ENCODE data around the gene HSFX1.
"Not testable (repeated sequence)": the region's sequence is repeated elsewhere in the genome, so short reads cannot be mapped to it uniquely, and the experiment has no call there.

The HSFX1 gene, protein sequence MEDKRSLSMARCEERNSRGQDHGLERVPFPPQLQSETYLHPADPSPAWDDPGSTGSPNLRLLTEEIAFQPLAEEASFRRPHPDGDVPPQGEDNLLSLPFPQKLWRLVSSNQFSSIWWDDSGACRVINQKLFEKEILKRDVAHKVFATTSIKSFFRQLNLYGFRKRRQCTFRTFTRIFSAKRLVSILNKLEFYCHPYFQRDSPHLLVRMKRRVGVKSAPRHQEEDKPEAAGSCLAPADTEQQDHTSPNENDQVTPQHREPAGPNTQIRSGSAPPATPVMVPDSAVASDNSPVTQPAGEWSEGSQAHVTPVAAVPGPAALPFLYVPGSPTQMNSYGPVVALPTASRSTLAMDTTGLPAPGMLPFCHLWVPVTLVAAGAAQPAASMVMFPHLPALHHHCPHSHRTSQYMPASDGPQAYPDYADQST

GRCh38 chrX:149773768-149774167 lies at the start of gene HSFX1:
HSFX1 (plus strand) TSS chrX:149774068; CDS start chrX:149774682, 614 bp downstream.
- DNase-seq: not testable (repeated sequence)

DNA sequence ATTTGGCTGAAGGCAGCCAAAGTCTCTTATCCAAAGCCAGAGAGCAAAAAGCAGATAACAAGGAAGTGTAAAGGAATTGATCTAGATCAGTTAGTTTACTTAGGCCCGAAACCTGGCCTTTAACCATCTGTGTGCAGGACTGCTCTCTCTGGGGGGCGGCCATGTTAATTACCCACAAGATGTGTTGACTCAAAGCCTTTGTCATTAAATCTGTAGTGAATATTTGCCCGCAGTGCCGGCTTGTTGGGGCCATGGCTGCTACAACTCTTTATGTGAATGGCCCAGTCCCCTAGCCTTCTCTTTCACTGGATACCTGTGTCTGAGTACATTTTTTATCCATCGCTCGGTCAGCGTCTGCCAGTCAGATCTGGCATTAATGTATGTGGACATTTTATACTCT lies 46.6 kb upstream of the HSFX1 start:
- DNase-seq: not testable (repeated sequence)

DNA sequence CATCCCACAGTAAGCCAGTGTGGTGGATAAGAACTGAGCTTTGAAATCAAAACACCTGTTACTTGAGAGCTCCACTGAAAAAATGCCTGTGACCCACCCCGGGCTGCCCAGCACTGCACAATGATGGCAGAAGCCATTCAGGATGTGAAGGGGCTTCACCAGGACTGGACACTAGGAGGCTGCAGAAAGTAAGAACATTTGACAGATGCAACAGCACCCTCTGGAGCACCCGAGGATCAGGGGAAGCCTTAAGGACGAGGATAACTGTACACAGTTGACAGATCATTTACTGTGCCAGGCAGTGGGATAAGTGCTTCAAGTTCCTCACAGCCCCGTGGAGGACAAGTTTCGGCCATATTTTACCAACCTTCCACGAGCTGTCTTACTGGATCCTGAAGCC lies 31.6 kb upstream of the HSFX1 start:
- not testable (repeated sequence) for DNase-seq

GRCh38 chrX:149746390-149747007 lies 27.4 kb upstream of the HSFX1 start:
- not testable (repeated sequence) for DNase-seq

DNA sequence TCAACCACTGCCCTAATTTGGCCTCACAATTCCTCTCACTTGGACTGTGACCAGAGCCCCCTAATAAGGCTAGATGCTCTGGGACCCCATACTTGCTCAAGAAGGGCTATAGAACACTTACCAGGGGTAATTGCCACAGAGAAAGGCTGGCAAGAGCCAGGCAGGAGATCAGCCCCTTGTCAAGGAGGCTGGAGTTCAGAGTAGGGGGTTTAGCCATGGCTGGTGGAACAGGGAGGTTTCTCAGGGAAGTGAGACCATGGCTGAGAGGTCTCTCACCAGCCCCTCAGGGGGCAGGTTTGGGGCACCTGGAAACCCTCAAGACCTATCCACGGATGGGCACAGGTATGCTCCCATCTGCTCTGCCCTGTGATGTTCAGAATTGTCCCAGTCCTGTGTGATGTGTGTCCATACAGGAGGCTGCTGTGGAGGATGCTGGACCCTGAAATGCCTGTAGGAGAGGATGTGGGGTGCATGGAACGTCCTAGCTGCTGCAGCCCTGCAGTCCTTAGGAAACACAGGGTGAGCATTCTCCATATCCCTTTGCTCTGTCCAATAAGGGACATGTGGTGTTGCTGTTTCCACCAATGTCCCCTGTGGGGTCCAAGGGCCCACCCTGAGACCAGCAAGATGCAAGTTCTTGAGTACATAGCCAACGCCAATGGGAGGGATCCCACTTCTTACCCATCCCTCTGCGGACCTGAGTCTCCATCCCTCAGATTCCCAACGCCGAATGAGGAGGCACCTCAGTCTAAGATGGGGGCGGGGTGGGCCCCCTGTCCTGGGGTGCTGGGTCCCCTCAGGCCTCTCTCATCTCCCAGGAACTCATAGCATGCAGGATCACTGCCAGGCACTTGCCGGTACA lies 16.4 kb upstream of the HSFX1 start:
- DNase-seq: no peak

- DNase-seq: no peak
Measured at GRCh38 chrX:149758068-149758714, 15.7 kb upstream of the HSFX1 start.

- not testable (repeated sequence) for DNase-seq
Measured at GRCh38 chrX:149758715-149759078, 15.2 kb upstream of the HSFX1 start.

DNA sequence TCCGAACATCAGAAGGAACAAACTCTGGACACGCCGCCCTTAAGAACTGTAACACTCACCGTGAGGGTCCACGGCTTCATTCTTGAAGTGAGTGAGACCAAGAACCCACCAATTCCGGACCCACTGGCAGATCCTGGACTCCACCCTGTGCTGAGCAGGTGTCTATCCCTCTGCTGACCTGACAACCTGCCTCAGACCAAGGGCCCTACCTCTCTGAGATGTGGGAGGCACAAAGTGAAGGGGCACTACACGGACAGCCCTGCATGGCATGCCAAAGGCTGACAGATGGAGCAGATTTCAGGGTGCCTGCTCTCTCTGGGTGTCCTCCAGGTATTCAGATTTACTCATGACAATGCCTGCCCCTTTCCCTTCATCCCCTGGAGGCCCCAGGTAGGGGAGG lies 14.0 kb upstream of the HSFX1 start:
- DNase-seq: no peak

- DNase-seq: no peak
Measured at GRCh38 chrX:149760965-149761364, 12.9 kb upstream of the HSFX1 start.

DNA sequence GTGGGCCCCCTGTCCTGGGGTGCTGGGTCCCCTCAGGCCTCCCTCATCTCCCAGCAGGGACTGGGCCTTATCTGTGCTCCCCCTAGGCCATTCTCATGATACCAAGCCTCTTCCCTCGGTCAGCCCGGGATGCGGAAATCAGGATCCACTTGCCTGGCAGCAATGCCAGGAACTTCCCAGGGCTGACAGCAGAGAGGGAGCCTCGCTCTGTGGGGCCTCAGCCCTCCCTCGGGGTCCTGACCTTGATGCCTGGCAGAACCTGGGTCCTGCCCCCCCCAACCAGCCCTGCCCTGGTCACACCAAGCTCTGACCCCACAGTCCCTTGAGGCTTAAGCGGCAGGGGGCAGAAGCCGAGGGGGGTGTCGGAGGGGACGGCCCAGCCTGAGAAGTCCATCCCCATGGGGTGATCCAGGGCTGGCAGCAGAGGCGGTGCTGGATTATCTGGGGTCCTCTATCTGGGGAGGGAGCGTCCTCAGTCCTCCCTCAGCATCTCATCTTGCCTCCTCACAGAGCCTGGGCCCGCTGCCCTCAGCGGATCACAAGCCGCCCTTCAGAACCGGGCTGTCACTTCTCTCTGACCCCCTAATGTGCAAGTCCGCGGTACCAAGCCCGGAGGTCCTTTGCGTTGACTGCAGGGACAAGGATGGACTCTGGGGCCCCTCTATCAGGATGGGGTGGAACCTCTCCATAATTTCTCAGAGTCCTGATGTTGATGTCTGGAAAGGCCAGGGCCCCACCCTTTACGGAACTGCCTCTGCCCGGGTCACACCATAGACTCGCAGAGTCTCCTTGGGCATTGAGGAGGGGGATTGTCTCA lies 11.8 kb upstream of the HSFX1 start:
- DNase-seq: not testable (repeated sequence)

DNA sequence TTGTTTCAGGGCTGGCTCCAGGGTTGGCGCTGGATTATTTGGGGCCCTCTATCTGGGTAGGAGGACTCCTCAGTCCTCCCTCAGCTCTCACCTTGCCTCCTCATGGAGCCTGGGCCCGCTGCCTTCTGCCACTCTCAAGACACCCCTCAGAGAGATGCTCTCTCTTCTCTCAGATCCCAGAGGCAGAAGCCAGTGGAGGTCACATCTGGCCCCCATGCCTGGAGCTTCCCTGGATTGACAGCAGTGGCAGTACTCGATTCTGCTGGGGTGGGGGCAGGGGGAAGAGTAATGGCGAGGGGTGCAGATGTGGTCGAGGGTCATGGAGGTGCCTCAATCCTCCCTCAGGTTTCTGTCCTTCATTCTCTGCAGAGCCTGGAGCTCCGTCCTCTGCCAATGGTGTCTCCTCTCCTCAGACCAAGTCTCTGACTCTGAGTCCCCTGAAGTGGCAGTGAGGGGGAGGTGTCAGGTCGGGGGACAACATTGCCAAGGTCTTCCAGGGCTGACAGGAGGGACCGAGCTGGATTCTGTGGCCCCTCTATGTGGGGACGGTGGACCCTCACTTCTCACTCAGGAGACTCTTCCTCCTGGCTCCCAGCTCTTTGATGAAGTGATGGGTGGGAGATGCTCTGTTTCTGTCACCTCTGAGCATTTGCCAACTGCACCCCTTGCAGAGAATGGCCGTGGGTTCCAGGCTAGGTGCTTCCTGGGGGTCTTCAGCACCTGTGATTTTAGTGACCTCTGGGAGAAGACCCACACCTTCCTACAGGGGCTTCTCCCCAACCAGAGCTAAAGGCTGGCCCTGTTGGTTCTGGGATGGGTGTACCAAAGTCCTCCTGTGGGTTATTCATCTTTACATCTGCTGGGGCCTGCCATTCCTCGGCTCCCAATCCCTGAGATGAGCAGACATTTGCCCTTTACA lies 10.9 kb upstream of the HSFX1 start:
- no peak for DNase-seq

DNA sequence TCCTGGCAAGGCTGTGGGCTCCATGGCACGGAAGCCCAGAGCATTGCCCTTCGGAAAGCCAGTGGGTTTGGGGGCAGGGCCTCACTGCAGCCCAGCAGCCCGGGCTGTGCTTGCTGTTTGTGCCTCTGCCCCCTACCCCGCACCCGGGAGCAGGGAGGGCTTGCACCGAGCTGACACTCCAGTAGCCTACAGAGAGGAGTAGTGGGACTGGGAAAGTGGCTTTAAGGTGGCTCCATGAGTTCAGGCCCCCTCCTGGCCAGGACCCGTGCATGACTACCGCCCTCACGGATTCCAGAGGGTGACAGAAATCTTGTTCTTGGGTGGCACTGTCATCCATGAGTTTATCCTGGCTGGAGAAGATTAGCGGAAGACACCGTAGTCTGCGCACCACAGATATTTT lies 3.5 kb upstream of the HSFX1 start:
- not testable (repeated sequence) for DNase-seq

DNA sequence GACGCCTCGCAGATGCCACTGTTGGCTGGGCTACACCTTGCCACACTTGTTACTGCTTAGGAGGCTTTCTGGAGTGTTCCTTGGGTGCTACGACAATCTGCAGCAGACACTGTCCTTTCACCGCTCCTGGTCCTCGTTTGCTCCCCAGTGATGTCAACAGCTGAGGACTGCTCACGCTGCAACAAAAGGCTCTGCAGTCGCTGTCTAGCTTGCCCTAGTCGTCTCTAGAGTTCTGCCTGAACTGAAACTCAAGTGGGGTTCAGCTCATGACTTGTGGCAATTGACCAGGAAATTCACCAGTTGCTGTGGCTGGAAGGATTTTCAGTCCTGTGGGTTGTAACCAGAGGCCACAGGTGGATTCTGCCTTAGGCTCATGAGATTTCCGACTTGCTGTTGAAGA lies 842 bp upstream of the HSFX1 start:
- DNase-seq: not testable (repeated sequence)

- not testable (repeated sequence) for DNase-seq
Measured at GRCh38 chrX:149777999-149778398, 4.1 kb downstream of the HSFX1 start.

GRCh38 chrX:149781727-149782126 lies 7.9 kb downstream of the HSFX1 start, which contains the start of gene MAGEA9:
MAGEA9 (plus strand) TSS chrX:149781930; CDS start chrX:149786211, 4,281 bp downstream.
- DNase-seq: not testable (repeated sequence)

GRCh38 chrX:149795531-149795930 lies 21.7 kb downstream of the HSFX1 start:
- not testable (repeated sequence) for DNase-seq

- DNase-seq: peak in 1 of 3 experiments; percentile 74
Measured at GRCh38 chrX:149799095-149799714, 25.3 kb downstream of the HSFX1 start.

DNA sequence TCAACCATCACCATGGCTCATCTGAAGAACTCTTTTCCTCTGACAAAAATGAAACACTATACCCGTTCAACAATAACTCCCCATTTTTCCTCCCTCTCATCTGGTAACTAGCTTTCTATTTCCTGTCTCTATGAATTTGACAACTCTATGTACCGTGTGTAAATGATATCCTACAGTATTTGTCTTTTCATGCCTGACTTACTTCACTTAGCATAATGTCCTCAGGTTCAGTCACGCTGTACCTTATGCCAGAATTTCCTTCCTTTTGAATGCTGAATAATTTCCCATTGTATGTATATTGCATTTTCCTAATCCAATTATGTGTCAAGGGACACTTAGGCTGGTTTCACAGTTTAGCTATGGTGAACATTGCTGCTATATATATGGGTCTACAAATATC lies 26.1 kb downstream of the HSFX1 start:
- DNase-seq: peak in 2 of 3 experiments; percentile 51 to 83

DNA sequence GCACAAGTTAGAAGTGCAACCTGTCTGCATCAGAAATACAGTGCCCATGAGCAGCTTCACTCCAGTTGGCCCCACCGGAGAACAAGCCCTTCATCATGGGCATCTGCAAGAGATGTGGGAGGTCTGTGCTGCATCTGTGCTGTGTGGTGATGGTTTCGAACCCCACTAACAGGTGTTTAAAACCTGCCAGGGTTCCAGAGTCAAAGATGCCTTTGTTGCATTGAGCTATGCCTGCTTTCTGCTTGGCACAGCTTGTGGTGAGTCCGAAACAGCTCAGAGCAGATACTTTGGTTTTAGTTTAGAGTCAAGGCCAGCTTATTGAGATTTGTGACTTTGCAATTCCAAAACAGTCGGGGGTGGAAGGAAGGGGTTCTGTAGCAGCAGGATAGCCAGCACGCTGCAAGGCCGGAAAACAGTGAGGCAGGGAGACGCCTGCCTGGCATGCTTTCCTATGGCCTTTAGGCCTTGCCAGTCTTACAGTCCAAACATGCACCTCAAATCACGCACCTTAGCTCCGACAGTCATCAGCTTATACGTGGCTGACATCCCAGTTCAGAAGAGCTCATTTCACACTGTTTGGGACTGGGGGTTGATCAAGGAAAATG lies 29.7 kb downstream of the HSFX1 start:
- no peak for DNase-seq

GRCh38 chrX:149804102-149804501 lies 30.2 kb downstream of the HSFX1 start:
- no peak for DNase-seq

All from NCI-H1417 (cell line).